Upper lobe of left lung (tissue), 4 donors: Measurements from ENCODE around the gene ABAT.

ENCODE experiments used
- CTCF ChIP-seq, 6 experiments: fragments of 450-650 bp in 4 of 6; fragments of 200-600 bp in 2 of 6; sonication (generic) in 2 of 6; IDR thresholded peaks; one replicate each; pipeline ENCODE4 v1.5.1; 2016 to 2019; ENCODE audit warnings: antibody characterized with exemption in 6 of 6
- EP300 ChIP-seq, 4 donors: sonication (generic); formaldehyde crosslinking; IDR thresholded peaks; one replicate each; pipeline ENCODE4 v1.5.1; 2017; ENCODE audit warnings: antibody characterized with exemption in 4 of 4, control low read depth in 2 of 4

- TF ChIP-seq EP300 (IDR thresholded peaks at IDR 0.05): no peak
- no peak for TF ChIP-seq CTCF (IDR thresholded peaks at IDR 0.05)
Measured at GRCh38 chr16:8713635-8714172, 39.3 kb downstream of the ABAT start.
